Stimulated activated CD8-positive, alpha-beta memory T cell treated with anti-CD3 and anti-CD28 coated beads, Interleukin-15, amount 100 ng/mL, for 4 hours (primary cell): ENCODE measurements around the gene MARCHF3.
"Not testable (repeated sequence)": the region's sequence is repeated elsewhere in the genome, so short reads cannot be mapped to it uniquely, and the experiment has no call there.

Source experiments
- DNase-seq, 2 donors: peaks; one replicate each; pipeline ENCODE4 v3.0.0-alpha.2; 2020; ENCODE audit warnings: low read depth in 2 of 2

Gene MARCHF3

DNA sequence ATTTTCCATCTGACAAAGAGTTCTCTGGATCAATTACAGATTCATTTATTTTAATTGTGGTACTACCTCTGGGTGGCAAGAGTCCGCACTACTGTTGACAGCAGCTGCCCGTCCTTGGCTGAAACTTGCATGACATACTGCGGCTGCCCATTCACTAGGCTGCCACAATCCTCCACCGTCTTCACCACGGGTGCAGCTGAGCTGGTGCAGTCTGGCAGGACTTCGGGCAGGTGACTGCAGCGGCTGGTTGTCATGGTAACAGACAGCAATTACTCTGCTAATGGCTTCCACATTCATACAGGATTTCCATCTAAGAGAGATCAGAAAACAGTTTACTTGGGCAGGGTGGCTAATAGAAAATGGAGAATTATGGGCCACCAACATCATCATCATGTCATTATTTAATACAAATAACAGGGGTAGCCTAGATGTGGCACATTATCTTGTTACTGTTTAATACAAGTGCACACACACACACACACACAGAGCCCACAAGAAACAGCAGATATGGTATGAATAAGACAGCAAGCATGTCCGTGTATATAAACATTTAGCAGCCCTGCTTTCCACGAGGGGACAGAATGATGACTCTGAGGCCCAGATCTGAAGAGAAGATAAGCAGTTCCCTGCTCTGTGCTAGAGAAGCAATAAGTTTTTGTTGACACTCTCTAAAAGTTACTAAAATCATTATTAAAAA lies 112.3 kb downstream of the MARCHF3 start:
- no peak for DNase-seq

DNA sequence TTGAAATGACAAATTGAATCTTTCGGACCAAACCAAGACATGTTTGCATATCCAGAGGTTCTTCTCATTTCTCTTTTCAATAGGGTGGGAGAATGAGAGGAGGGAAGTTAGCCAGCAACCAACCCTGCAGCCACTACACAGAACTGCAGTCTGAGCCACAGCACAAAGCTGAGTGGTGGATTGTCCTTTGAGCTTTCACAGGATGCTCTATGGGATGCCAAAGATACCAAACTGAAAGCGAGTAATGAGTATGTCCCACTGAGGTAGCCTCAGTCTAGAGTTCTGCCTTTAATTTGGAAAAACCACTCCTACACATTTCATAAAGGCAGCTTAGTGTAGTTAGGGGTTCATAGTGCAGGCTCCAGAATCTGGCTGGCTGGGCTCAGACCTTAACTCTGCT lies 114.9 kb downstream of the MARCHF3 start:
- DNase-seq, result no peak

DNA sequence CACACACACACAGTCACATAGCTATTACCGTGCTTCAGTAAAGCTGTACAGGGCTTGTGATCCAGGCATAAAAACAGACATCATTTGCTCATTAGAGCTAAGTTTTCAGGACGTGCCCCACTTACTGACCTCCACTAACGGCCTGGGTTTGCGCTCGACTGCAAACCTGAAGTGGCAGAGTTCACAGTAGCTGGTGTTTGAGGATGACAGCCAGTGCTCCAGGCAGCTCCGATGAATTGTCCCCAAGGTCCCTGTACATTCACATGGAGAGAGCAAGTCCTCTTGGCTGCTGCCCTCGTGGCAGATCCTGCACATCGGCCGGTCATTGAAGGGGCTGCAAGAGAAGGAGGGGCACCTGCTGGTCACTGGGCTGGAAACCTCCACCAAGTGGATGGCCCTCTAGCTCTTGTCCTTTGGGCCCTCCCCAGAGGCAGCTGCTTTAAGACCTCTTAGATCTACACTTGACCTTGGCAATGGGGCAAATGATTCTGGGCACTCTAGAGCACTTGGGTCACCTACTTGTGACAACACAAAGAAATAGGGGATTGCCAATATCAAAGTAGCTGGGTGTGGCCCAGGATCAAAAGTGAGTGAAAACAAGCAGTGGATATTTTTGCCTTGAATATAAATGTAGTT lies 115.4 kb downstream of the MARCHF3 start:
- DNase-seq, result no peak

DNA sequence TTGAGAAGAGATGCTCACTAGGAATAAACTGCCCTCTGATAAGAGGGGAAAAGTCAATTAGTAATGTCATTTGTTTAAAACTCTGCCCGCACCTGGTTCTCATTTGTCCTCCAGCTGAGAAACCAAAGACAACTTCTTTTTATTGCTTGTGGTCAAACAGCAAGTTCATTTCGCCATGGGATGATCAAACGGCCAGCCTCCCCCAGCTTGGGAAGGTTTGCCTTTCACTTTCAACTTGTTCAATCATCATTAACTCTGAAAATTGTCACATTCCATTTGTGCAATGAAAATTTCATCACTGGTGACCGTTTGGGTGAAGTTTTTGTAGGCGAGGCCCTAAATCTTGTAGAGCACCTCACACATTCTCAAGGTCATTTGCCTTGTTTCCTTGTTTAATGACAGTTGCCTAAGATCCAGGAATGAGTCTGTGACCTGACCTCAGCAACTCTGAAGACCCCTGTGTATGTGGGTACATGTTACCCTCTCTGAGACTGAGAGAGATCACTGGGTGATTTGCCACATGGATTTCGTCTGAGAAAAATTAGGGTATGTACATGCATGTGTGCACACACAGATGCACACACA lies 117.7 kb downstream of the MARCHF3 start:
- no peak for DNase-seq

DNA sequence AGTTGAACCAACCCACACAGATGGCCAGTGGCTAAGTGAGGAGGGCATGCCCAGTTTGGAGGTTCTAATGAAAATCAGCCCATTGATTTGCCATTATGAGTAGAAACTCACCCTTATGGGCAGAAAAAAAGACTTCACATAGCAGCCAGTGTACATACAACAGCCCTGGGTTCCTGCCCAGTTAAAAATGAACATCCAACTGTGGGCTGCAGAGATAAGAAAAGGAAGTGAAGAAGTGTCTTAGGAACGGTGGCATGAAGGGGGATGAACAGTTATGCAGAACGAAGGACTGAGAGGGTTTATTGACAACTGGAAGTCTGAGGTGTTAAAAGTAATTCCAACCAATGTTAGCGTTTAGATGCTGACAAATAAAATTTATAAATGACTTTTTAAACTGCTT lies 118.4 kb downstream of the MARCHF3 start:
- DNase-seq, result no peak

DNA sequence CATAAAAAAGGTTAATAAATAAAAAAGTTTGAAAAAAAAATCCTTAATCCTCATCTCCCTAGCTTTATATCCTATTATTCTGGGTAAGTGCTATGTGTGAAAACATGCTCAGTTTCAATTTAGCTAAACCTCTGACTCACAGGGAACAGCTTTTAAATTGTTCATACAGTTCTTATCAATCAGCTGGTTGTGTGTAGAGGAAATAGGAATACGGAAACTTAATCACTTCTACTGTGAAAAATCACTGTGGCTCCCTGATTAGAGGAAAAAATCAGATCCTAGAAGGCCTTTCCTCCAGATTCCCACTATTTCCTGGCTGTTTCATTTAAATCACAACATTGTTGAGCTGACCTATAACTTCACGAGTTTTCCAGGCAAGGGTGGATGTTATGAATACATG lies 120.5 kb downstream of the MARCHF3 start:
- DNase-seq, result no peak

DNA sequence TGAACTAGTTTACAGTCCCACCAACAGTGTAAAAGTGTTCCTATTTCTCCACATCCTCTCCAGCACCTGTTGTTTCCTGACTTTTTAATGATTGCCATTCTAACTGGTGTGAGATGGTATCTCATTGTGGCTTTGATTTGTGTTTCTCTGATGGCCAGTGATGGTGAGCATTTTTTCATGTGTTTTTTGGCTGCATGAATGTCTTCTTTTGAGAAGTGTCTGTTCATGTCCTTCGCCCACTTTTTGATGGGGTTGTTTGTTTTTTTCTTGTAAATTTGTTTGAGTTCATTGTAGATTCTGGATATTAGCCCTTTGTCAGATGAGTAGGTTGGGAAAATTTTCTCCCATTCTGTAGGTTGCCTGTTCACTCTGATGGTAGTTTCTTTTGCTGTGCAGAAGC lies 126.0 kb downstream of the MARCHF3 start:
- not testable (repeated sequence) for DNase-seq

DNA sequence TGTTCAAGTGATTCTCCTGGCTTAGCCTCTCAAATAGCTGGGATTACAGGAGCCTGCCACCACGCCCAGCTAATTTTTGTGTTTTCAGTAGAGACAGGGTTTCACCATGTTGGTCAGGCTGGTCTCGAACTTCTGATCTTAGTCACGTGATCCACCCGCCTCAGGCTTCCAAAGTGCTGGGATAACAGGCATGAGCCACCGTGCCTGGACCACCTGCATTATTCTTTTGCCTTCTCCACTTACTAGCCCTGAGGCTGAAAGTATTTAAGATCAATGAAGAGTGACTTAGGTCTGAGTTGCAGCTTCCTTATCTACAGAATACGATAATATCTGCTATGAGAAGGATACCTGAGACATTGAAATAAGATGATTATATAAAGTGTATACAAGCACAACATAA lies 129.6 kb downstream of the MARCHF3 start:
- no peak for DNase-seq

DNA sequence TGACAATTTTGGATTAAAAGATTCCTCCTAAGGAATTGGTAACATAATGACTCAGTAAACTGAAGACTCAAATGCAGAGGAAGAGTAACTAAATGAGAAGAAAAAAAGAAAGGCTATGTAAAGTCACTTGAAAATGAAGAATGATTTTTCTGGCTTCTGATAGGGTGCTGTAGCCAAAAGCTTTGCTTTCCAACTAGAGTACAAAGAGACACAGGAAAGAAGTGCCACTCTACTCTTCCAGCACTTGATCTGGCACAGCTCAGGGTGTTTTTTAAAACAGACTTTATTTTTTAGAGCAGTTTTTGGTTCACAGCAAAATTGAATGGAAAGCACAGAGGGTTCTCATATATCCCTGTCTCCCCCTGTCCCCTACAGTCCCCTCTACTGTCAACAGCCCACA lies 130.9 kb downstream of the MARCHF3 start:
- DNase-seq, result no peak

DNA sequence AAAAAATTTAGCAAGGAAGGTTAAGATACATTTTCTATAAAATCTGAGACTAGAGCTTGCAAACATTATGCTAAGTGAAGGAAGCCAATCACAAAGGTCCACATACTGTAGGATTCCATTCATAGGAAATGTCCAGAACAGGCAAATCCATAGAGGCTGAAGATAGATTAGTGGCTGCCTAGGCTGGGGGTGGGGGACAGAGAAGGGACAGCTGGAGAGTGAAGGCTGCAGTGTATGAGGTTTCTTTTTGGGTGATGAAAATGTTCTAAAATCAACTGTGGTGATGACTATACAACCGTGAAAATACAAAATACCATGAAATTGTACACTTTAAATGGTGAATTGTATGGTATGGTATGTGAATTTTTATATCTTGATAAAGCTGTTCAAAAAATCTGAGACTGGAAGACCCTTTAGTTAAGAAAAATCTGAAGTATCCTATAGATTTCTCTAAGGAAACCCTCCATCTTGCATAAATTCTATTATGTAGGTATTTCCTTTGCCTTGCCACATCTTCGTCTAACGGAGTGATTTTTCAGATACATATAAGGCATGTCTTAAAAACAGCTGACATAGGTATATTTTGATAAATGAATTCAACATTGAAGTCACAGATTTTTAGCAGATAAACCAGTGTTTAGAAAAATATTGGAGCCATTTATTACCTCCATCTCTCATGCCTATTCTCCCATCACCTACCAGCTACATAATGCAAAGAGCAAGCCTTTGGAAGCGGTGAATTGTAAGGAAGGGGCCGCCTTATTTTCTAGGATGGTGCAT lies 132.3 kb downstream of the MARCHF3 start:
- no peak for DNase-seq

DNA sequence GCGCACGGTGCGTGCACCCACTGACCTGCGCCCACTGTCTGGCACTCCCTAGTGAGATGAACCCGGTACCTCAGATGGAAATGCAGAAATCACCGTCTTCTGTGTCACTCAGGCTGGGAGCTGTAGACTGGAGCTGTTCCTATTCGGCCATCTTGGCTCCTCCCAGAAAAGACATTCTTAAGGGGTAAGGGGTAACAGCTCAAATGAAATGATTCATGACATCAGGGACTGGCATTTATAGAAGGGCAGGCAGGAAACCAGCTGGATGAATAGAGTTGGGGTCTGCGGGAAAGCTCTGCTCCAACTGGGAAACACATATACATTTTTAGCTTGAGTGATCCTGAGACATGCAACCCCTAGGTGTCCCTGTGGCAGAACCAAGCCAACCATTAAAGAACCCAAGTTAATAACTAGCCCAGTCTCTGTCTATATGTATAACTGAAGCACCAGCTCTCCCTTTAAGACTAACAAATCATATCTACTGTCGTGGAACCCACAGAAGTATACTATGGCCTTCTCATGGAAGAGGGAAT lies 134.1 kb downstream of the MARCHF3 start:
- DNase-seq, result no peak

DNA sequence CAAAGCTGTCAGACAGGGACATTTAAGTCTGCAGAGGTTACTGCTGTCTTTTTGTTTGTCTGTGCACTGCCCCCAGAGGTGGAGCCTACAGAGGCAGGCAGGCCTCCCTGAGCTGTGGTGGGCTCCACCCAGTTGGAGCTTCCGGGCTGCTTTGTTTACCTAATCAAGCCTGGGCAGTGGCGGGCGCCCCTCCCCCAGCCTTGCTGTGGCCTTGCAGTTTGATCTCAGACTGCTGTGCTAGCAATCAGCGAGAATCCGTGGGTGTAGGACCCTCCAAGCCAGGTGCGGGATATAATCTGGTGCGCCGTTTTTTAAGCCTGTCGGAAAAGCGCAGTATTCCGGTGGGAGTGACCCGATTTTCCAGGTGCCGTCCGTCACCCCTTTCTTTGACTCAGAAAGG lies 134.6 kb downstream of the MARCHF3 start:
- DNase-seq, result not testable (repeated sequence)

DNA sequence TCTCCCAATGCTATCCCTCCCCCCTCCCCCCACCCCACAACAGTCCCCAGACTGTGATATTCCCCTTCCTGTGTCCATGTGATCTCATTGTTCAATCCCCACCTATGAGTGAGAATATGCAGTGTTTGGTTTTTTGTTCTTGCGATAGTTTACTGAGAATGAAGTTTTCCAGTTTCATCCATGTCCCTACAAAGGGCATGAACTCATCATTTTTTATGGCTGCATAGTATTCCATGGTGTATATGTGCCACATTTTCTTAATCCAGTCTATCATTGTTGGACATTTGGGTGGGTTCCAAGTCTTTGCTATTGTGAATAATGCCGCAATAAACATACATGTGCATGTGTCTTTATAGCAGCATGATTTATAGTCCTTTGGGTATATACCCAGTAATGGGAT lies 139.9 kb downstream of the MARCHF3 start:
- DNase-seq, result not testable (repeated sequence)

DNA sequence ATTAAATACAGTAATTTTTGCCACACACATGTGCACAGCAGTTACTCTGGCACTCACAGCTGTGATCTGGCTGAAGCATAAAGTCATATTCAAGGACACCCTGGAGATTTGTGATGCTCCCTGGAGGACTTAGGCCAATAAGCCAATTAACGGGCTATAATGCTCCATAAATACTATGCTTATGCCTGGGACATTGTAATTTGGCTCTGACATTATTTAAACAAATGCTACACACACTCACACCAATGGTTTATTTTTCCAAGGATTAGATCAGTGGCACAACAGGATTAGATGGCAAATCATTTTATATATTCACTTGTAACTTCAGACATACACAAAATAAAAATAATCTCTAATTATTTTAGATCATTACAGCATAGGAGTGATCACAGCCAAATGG lies 142.2 kb downstream of the MARCHF3 start:
- DNase-seq, result no peak

DNA sequence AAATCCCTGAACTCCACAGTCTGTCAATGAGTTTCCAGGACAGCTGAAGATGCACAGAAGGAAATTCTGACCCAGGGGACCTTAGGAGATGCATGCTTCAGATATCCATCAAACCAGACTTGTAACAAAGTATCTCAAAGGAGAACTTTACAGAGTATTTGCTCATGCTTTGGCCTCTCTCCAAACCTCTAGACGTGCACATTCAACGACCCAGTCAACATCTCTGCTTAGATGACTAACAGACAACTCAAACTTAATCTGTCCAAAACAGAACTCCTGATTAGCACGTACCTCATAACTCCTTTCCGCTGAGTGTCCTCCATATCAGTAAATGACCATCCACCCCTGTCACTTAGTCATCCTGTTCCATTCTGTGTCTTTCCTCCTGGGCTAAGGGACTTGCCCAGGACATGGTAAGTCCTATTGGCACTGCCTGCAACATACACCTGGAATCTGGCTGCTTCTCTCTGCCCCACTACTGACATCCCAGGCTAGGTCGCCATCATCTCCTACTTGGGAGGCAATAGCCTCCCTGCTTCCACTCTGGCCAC lies 146.0 kb downstream of the MARCHF3 start:
- no peak for DNase-seq

DNA sequence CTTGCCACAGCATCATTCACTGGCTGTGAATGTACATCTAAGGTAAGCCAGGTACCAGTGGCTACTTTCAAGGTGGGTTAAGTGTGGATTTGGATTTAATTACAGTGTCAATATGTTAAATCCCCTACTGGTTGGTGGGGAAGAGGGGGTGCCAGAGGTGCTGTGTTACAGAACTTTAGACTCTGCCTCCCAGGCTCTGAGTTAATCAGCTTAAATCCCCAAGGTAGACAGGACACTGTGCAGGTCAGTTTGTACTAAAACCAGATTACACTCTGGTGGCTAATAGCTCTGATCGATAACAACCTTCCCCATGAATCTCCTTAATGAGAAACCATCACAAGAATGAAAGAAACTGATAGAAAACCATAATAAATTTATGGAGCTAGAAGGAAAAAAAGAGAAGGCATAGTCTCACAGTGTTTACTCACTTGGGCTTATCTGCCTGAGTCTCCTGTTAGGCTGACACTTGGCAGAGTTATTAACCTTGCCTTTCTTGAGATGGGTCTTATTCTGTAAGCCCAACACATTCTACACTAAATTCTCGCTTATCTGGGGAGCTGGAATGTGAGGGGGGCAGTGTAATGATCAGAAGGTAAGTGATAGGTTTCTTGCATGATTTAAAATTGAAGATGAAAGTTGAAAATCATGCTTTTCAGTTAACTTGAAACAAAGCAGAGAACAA lies 146.7 kb downstream of the MARCHF3 start:
- no peak for DNase-seq

DNA sequence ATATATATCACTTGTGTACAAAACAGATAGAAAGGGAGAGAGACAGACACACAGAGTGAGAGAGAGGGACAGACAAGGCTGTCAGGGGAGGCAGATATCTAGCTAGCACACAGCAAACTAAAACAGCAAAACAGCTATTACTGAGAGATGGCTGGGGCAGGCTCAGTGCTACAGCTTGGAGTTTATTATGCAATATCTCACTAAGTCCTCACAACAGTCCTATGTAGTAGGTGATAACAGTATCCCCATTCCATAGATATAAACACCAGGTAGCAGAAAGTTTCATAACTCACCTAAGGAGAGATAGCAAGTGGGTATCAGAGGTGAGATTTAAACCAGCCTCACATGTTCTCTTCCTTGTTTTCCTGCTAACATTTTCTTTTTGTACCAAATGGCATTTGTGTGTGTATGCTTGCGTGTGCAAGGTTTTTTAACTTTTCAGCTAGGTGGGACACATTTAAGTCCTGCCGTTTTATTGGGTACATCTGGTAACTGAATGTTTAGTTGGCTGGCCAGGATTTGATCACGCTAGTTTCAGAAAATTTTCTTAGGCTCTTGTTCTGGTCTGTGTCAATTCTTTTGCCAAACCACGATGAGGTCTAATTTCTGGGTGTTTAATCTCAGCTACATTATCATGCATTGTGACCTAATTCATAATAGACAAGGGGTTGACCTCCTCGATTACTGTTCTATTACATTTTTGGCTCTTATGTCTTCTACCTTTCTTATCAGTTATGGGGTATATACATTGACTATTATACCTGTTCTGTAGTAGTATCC lies 148.3 kb downstream of the MARCHF3 start:
- DNase-seq, result no peak

DNA sequence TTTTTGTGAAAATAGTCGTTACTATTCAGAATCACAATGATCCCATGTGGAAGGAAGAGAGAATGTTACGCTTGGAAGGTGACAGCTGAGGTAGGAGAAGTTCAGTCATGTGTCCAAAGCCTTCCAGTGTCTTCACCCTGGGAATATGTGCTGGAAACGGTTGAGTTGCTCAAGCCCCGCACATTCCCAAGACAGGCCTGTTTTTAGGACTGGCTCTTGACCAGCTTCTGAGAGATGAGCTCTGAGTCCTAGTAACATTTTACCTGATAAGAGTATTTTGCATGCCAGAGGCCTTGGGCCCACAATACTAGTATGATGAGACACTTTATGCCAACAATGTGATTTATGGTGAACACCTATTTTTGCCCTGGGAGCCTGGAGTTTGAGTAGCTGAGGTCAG lies 151.7 kb downstream of the MARCHF3 start:
- no peak for DNase-seq

DNA sequence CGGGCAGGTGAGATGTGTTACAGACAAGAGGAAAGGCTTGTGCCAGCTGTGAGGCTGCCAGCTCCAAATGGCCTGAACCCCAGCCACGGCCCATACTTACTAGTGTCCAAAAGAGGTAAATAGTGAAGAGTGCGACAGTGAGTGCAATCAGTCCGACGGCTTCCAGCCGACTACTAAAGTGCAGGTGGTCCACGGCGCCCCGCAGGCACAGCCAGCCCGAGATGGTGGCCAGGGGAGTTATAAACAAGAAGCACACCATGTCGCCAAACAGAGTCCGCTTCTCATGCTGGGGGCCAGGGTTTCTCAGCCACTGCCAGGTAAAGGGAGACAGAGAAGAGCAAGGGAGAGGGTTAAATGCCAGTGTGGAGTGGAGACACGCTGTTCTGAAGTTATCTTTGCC lies 152.3 kb downstream of the MARCHF3 start:
- DNase-seq, result no peak

DNA sequence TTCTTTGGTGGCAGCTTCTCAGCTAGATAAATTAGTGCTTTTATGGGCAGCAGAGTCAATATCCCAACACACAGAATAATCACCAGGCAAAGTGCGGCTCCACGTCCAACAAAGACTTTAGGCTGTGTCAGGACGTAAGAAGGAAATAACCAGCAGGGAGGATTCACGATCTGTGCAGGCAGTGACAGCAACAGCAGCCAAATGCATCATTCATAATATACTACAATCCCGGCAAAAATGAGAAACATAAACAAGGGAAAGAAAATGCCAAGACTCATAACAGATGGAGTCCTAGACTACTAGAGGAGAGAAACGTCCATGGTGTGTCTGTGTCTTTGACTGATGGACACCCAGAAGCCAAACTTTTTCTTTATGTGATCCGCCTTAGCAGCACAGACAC lies 152.8 kb downstream of the MARCHF3 start:
- DNase-seq, result no peak

DNA sequence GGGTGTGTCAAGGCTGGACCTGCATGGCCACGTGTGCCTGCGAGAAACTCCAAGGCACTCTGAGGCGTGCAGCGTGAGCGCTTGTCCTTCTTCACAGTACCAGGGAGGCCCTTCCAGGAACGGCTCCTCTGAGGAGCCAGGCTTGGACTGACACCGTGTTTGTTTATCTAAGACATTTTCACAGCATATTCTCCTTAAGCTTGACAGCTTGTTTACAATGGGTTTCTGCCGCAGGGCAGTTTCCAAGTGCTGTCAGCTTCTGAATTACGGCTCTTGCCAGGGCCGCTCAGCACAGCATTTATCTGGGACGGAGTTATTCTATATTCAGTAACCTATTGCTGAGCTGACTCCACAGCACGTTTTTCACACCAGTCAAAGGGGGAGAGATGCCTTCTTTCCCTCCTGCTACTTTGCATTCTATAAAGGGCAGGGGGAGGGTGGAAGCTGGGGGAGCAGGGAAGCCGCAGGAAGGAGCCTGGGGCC lies 155.0 kb downstream of the MARCHF3 start:
- DNase-seq, result no peak
